Omental fat pad (tissue), 4 donors: ENCODE data around the gene CELF2. TPM values are rescaled to one million over a fixed set of nuclear protein-coding genes. Genes with fewer than 3 reads are reported as not detected.

ENCODE experiments used
- ATAC-seq: fragments of 150-250 bp; one replicate; pipeline ENCODE4 v1.9.1; 2016; ENCODE audit warnings: mild to moderate bottlenecking, moderate library complexity; ENCODE audit not compliant: low FRiP score
- DNase-seq: peaks from one replicate; pipeline ENCODE4 v3.0.0-alpha.2; 2019; ENCODE audit warnings: low spot score
- CTCF ChIP-seq, 3 donors: fragments of 450-650 bp; IDR thresholded peaks; one replicate each; pipeline ENCODE4 v1.5.1; 2016 to 2017; ENCODE audit warnings: antibody characterized with exemption in 3 of 3, mild to moderate bottlenecking in 3 of 3, moderate library complexity in 2 of 3
- total RNA-seq, 4 donors: library from RNA; depleted of rRNA; stranded (reverse); fragments of >200 nt; gene quantifications; one replicate each; pipeline ENCODE4 v1.1.0, GENCODE V29; 2016

Gene CELF2
- total RNA-seq, 4 donors from 2014 or later, result 81.7 to 116 (median 104) TPM

- no peak for TF ChIP-seq CTCF (IDR thresholded peaks at IDR 0.05)
- no peak for DNase-seq
- ATAC-seq, result no peak
Observed at GRCh38 chr10:11089272-11089671, 71.6 kb downstream of the CELF2 start.

GRCh38 chr10:11091517-11092102 lies 73.9 kb downstream of the CELF2 start:
- no peak for ATAC-seq
- no peak for DNase-seq
- no peak for TF ChIP-seq CTCF (IDR thresholded peaks at IDR 0.05)

- ATAC-seq (no peak), DNase-seq (no peak)
- TF ChIP-seq CTCF (IDR thresholded peaks at IDR 0.05), result no peak
Observed at GRCh38 chr10:11093771-11094736, 76.4 kb downstream of the CELF2 start.

GRCh38 chr10:11095374-11095801 lies 77.7 kb downstream of the CELF2 start:
- TF ChIP-seq CTCF (IDR thresholded peaks at IDR 0.05), result no peak
- peak; percentile 72 for ATAC-seq
- no peak for DNase-seq

GRCh38 chr10:11096422-11096821 lies 78.8 kb downstream of the CELF2 start:
- DNase-seq (no peak), ATAC-seq (no peak)
- no peak for TF ChIP-seq CTCF (IDR thresholded peaks at IDR 0.05)

GRCh38 chr10:11097686-11098085 lies 80.0 kb downstream of the CELF2 start:
- DNase-seq, result no peak
- ATAC-seq, result no peak
- no peak for TF ChIP-seq CTCF (IDR thresholded peaks at IDR 0.05)
